Suppressor macrophage treated with lipopolysaccharide for 4 hours (primary cell): Measurements from ENCODE around the gene SLC39A11.
A peak's percentile ranks its signal among the peaks of the same experiment; 100 is the strongest.

Source experiments
- DNase-seq: peaks from one replicate; pipeline ENCODE4 v3.0.0-alpha.2; 2020

Gene SLC39A11

DNA sequence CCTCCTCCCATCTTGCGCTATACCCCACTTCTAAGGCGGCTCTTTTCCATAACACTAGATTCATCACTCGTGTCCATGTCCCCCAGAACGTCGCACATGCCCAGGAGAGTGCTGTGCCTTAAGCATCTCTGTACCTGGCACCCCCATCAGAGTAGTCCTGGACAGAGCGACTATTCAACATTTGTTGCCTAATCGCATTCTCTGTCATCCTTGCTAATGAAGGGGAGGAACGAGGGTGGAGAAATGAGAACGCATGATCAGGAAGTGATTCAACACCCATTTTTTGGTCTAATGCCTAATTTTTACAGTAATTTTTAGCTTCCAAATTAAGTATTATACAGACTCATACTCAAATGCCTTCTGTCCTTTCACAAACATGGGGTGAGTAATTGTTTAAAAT lies 53.2 kb downstream of the SLC39A11 start:
- DNase-seq: no peak

DNA sequence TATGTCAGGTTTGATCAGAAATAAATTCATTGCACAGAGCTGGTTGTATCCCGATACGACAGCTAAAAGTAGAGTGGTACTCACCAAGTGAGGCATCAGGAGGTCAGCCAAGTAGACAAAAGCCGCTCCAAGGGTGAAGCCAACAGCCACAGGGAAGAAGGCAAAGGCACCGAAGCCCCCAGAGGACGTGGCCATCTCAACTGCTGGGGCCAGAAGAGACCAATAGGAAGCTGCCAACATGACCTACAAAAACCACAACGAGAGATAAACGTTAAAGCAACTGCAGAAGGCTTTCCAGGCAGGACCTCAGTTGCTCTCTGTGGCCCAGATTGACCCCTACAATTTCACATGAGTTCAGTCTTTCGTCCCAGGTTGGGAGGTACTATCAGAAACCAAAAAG lies 61.0 kb downstream of the SLC39A11 start:
- no peak for DNase-seq

DNA sequence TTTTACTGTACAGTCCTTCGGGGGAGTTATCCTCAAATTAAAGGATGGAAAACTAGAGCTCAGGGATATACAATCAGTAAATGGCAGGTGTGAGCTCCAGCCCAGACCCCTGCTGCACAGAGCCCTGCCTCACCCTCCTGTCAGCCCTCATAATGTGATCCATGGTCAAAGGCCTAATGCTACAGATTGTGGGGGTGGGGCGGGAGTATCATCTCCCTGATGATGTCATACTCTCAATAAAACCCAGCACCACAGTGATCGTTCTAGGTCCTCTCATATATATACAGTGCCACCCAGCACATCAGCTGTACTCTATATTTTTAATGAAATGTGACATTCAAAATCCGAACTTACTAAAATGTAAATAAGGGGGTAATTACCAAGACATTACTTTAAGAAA lies 61.5 kb downstream of the SLC39A11 start:
- no peak for DNase-seq

DNA sequence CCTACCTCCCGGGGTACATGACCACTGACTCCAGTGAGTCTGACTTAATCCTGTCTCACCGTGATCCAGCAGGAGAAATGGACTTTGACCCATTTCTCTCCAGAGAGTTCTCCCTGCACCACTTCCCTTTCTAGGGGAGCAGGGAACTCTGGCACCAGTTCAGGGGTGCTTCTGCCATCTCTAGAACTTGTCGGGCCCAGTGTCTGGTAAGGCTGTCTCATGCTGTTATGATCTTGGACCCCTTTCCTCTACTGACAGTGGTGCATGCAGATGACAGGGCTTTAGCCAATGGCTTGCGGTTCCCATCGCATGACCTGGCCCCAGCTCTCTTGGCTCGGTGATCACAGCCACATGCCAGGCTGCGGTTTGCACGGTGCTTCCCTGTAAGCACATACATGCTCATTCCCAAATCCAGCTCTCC lies 62.0 kb downstream of the SLC39A11 start:
- DNase-seq: no peak

DNA sequence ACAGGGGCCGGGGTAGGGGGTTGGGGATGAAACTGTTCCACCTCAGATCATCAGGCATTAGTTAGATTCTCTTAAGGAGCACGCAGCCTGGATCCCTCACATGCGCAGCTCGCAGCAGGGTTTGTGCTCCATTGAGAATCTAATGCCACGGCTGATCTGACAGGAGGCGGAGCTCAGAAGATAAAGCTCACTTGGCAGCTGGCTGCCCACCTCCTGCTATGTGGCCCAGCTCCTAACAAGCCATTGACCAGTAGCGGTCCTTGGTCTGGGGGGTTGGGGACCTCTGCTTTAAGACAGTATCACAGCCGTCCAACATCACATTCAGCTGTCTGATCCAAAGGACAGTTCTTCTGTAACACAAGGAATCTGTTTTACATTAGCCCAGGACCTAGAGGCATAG lies 62.5 kb downstream of the SLC39A11 start:
- no peak for DNase-seq

DNA sequence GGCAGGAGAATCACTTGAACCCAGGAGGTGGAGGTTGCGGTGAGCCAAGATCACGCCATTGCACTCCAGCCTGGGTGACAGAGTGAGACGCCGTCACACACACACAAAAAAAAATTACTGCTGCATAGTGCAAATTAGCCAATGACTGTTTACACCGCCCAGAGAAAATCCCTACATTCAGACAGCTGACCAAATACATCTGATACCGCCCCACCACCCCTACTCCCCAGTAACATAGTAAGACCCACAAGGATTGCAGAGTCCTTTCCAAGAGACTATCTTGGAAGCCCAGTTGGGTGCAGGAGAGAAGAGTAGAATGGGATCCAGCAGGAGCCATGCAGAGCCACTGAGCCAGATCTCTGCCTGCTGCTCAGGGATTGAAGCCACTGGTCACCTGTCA lies 63.5 kb downstream of the SLC39A11 start:
- DNase-seq: no peak

DNA sequence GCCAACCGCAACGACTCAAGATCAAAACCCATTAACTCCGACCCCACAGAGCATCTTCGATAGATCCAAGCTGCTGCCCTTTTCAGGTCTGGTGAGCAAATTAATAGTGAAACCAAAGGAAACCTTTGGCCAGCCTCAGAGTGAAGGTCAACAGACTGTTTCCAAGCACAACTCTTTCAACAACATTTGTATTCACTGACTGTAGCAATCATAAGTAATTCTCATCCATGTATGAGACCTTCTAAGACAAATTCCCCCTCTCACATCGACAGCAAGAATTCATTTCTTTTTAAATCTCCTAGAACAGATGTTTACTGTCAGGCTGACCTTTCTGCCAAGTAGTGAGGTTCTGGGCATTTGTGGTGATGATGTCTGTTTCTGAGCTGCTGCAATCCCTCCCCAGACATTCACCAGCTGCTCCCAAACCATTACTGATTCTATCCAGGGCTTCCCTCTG lies 64.2 kb downstream of the SLC39A11 start:
- no peak for DNase-seq

DNA sequence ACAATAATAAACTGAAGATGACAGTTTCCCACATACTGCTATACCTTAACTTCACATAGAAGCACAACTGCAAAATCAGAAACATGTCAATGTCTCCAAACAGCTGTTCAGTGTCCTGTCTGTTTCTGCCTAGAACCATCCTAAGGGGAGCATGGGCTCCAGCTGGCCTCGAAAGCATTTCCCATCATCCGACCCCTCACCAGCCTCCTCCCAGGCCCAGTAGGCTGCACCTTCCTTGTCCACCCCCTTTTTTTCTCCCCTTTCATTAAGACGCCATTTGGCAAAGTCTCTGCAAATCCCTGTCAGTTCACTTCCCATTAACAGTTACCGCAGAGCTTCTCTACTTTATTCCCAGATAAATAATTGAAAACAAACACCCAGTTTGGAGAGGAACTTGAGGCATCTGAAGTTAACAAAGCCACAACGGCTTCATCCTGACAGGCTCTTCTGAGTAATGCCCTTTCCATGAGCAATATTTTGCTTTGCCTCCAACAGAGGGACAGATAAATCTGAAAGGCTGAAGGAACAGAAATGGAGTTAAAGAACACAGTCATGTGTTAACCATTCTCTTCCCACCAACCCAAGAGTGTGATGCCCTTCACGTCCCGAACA lies 65.3 kb downstream of the SLC39A11 start:
- DNase-seq: no peak

DNA sequence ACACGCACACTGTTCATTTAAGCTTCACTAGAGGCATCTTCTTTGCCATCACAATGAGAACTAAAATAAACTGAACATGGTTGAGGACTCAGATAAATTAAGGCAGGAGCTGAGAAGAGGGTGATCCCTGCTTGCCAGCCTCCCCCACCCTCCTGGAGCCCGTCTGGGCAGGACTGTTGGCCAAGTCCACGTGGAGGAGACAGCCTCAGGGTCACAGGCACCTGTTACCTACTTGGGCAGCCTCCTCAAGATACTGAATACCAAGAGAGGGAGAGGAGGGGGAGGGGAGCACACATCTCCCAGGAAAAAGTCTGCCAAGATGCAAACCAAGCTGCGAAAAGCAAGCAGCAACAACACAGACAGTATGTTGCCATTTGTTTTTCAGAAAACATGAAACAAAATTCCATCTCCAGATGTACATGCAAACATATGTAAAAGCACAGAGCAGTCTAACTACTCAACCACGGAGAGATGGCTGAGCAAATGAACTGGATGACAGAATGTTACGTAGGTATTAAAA lies 67.4 kb downstream of the SLC39A11 start:
- DNase-seq: no peak

DNA sequence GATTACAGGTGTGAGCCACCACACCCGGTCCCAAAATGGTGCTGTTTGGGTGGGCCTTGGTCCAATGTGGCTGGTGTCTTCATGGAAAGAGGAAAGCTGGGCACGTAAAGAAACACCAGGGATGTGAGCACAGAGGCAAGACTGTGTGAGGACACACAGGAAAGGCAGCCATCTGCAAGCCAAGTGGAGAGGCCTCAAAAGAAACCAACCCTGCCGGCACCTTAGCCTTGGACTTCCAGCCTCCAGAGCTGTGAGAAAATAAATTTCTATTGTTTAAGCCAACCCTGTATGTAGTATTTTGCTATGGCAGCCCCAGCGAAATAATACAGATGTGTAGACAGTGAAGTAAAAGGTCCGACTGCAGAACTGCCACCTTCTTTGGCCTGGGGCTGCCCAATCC lies 68.7 kb downstream of the SLC39A11 start:
- no peak for DNase-seq

DNA sequence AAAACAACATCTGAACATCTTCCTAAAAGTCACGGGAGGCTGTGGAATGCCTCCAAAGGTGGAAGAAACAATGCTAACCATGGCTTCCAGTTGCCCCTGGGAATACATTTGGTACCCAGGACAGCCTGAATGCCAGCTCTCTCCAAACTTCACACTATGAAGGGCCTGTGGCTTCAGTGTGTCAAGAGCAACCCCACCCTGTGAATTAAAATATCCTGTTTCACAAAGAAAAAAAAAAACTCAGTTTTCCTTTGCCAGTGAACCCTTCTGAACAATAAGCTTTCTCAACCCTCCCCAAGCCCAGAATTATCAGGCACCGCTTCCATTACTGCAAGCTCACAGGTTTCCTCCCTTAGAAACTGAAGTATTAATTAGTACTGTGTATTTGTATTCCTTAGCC lies 69.8 kb downstream of the SLC39A11 start:
- no peak for DNase-seq

DNA sequence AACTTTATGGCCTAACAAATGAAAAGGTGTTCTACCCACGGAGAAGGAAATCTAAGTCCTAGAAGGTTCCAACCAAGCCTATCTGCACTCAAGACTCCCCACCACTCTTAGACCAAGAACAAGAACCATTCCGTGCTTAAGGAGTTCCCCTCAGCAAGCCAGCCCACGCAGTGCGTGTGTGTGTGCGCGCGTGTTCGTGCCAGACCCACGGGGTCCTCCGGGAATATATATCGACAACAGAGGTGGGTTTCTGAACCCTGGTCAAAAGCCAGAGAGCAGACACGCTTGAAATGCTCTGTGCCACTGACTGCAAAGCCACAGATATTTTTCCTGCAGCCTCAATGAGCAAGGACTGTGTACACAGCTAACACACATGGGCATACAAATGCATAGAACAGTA lies 70.7 kb downstream of the SLC39A11 start:
- DNase-seq: no peak

DNA sequence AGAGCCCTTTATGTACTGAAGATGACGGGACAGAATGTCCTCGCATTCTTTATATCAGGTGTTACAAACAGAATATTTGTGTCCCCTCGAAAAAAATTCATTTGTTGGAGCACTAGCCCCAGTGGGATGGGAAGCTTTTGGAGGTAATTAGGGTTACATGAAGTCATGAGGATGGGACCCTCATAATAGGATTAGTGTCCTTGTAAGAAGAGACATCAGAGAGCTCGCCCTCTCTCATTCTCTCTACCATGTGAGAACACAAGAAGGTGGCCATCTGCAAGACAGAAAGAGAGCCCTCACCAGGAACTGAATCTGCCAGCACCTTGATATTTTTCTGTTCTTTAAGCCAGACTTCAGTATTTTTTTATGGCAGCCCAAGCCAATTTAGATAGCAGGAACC lies 72.4 kb downstream of the SLC39A11 start:
- DNase-seq: no peak

DNA sequence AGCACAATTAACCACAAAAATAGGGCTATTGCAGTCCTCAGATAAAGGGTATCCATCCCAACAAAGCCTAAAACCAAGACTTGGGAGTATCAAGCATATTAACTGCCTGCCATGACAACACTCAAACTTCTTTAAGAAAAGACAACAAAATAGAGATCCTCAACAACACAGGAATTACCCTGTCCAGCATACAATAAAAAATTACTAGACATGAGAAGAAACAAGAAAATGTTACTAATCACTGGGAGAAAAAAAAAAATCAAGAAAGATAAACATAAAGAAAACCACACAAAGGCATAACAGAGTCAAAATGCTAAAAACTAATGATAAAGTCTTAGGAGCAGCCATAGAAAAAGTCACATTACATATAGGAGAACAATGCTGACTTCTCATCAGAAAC lies 73.9 kb downstream of the SLC39A11 start:
- no peak for DNase-seq

DNA sequence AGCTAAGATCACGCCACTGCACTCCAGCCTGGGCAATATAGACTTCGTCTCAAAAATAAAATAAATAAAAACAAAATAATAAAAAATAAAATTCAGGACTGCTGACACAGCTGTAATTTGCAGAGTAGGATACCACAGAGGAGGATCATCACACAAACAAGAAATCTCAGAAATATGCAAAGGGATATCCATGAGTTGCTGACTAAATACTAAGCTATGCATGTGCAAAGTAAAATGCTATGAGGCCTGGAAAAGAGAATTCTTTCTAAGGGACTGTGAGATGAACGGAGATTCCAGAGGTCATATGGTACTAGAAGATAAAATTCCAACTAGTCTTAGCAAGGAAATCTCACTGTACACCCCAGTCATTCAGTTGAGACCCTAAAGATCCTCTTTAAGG lies 74.8 kb downstream of the SLC39A11 start:
- DNase-seq: no peak

DNA sequence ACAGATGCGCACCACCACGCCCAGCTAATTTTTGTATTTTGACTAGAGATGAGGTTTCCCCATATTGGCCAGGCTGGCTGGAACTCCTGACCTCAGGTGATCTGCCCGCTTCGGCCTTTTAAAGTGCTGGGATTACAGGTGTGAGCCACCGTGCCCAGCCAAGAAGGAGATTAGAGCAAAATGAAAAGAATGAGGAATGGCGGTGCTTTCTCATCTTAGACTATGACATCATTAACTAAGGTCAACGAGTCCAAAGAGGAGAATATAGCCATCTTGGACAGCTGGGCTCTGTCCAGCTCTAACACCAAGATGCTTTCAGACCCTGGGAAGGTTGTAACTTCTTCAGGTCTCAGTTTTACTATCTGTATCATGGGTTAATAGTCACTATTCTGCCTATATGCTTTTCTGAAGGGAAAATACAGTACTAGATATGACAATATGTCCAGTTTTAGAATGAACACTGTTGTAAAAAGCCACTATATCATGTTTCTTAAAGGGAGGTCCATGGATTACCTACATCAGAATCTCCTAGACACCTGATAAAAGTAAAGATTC lies 76.7 kb downstream of the SLC39A11 start:
- DNase-seq: no peak

DNA sequence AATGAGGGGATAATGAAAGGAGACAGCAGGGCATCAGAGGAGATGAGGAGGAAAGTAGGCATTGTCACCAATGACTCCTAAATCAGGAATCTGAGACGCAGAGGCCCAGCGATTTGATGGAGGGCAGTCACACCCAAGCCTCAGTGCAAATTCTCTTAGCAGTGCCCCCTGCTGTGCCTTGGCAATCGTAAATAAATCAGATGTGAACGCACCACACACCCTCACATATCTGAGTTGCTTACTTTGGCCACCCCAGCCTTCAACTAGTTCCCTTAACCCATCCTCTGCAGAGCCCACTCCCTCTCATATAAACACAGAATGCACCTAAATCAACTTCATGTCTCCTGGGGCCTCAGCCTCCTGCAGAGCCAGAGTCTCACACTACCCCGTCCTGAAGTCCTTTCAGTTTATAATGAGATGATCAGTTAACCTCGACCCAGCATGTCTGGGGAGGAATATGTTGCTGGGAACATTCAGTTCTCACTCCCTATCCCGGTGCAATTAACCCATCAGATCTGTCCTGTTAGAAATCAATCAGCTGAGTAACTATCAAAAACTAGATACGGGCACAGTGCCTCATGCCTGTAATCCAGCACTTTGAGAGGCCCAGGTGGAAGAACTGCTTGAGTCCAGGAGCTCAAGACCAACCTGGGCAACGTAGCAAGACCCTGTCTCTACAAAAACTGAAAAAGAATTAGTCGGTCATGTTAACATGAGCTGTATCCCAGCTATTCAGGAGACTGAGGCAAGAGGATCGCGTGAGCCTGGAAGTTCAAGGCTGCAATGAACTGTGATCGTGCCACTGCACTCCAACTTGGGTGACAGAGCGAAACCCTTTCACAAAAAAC lies 78.4 kb downstream of the SLC39A11 start:
- no peak for DNase-seq

DNA sequence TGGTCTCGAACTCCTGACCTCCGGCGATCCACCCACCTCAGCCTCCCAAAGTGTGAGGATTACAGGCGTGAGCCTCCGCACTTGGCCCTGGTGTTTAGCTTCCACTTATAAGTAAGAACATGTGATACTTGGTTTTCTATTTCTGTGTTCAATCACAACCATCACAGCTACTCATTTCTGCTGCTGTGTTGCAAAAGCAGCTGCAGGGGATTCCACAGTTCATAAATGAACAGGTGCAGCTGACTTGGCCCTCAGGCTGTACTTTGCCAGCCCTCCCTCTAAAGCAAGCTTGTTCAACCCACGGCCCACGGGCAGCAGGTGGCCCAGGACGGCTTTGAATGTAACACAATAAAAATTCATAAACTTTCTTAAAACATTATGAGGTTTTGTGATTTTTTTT lies 79.2 kb downstream of the SLC39A11 start:
- no peak for DNase-seq

DNA sequence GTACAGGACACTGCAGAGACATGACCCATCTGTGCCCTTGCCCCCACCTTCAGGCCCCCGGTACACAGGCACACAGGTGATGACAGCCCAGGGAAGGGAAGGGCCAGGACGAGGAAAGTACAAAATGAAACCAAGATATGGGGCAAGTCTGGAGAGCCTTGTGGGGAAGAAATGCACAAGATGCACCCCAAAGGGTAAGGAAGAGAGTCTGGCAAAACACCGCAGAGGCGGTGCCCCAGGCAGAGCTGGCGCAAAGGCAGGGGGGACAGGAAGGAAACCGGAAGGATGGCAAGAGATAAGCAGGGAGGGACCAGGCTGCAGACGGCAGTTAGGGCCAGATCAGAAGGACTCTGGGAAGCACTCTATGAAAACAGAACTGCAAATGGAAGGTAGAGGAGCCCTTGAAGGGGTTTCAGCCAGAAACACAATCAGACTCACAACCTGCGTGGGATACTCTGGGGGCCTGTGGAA lies 81.4 kb downstream of the SLC39A11 start:
- DNase-seq: no peak

DNA sequence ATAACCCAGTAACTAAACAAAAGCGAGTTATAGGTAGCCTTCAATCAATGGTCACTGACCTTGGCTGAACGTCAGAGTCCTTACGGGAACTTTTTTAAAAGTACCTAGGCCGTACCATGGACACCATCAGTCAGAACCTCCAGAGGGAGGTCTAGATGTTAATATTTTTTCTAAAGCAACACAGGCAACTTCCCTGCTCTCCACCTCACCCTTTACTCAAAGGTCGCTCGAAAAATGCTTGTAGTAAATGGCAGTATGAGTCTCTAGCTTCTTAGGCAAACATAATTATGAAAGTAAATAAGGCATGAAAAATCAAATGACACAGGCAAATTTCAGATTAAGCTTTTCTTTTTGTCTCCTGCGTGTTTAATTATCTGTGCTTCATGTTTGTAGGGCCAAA lies 82.1 kb downstream of the SLC39A11 start:
- DNase-seq: no peak

DNA sequence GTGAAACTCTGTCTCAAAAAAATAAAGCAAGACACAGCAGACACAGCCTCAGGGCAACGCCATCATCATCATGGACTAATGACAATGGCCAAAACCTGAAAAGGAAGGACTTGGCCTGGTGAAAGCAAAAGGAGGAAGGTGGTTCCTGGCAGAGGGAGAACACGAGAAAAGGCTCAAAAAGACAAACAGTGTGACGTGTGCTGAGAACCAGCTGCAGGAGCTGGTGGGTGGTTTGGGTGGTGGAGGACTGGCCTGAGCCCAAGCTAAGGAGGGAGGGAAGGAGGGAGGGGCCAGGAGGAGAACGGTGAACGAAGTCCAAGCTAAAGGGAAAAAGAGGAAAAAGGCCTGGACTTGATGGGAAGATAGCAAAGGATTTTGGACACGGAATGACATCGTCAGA lies 85.1 kb downstream of the SLC39A11 start:
- DNase-seq: peak; percentile 87

DNA sequence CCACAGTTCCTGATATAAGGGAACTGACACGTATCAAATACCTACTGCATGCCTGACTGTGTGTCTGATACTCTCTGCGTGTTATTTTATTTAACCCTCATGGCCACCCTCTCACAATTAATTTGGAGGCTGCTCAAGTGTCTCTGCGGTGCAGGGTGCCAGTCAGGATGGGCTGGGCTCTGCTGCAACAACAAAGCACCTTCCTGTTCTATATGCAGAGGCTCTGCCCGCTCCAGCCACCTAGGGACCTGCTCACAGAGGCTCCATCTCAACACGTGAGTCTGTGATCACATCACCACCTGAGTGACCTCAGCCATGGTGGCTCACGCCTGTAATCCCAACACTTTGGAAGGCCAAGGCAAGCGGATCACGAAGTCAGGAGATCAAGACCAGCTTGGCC lies 87.1 kb downstream of the SLC39A11 start:
- no peak for DNase-seq

DNA sequence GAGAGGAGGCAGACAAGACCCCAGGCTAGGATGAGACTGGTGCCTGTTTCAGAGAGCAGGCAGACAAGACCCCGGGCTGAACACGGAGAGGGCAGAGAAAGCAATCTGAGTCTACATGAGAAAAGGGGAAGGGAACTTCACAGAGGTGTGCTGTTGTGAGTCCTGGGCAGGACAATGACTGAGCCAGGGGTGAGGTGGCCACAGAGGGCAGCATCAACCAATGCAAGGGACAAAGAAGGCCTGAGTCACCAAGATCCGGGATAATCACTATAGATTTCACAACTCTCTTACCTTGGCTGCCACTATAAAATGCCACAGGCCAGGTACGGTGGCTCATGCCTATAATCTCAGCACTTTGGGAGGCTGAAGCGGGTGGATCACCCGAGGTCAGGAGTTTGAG lies 89.0 kb downstream of the SLC39A11 start:
- DNase-seq: no peak

DNA sequence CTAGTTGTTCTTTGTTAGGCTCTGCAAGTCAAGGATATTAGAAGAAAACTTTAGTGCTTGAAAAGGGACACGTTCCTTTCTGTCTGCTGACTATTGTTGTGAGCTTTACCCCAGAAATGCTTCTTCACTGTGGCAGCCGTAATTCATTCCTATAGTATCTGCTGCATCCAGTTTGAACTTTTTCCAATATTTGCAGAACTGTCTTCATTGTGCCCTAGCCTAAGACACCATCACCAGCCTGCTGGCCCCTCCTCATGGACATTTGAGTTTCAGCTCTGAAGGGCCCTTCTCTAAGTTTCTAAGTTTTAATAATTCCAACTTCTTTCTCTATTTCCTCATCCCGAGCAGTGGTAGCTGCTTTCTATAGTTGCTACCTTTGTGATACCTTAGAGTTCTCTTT lies 91.7 kb downstream of the SLC39A11 start:
- no peak for DNase-seq
